HFFc6 (cell line): ENCODE results near the gene IARS2. TPM values are rescaled to one million over a fixed set of nuclear protein-coding genes. Genes with fewer than 3 reads are reported as not detected.

Source experiments
- DNase-seq: peaks from one replicate; pipeline ENCODE4 v3.0.0-alpha.2; 2018
- H3K27ac Mint-ChIP-seq: 2 replicates; pipeline ENCODE4 v1.8.0; 2020; ENCODE audit warnings: mild to moderate bottlenecking, mixed read lengths
- H3K27me3 Mint-ChIP-seq: 2 replicates; pipeline ENCODE4 v1.8.0; 2021; ENCODE audit warnings: mild to moderate bottlenecking, moderate library complexity, mixed read lengths; ENCODE audit not compliant: insufficient read depth
- H3K36me3 Mint-ChIP-seq: 2 replicates; pipeline ENCODE4 v1.8.0; 2021; ENCODE audit warnings: low read depth, mixed read lengths
- H3K4me1 Mint-ChIP-seq: 2 replicates; pipeline ENCODE4 v1.8.0; 2020; ENCODE audit warnings: low read depth, mixed read lengths
- H3K4me3 Mint-ChIP-seq: 2 replicates; pipeline ENCODE4 v1.8.0; 2020; ENCODE audit warnings: mild to moderate bottlenecking, moderate library complexity, mixed read lengths
- H3K9me3 Mint-ChIP-seq: 2 replicates; pipeline ENCODE4 v1.8.0; 2020; ENCODE audit warnings: mild to moderate bottlenecking, mixed read lengths
- total RNA-seq, 6 experiments: library from RNA; stranded (reverse); fragmentation: NEBNext Ultra II Directional; extraction: Animal tissue kit (Norgen Biotek cat#: 25700); gene quantifications; 2 replicates in 1 of 6; 3 replicates in 5 of 6; pipeline ENCODE4 v1.2.3, GENCODE V29; 2021
- TF ChIP-seq, protein P1 (sequence below): fragments of 200-600 bp; sonication (generic); IDR thresholded peaks from 2 replicates; pipeline ENCODE4 v1.5.0; 2021; ENCODE audit warnings: antibody characterized with exemption, mild to moderate bottlenecking

IARS2 gene
- total RNA-seq, 6 experiments from 2014 or later, result 81.6 to 95.2 (median 90.5) TPM

DNA sequence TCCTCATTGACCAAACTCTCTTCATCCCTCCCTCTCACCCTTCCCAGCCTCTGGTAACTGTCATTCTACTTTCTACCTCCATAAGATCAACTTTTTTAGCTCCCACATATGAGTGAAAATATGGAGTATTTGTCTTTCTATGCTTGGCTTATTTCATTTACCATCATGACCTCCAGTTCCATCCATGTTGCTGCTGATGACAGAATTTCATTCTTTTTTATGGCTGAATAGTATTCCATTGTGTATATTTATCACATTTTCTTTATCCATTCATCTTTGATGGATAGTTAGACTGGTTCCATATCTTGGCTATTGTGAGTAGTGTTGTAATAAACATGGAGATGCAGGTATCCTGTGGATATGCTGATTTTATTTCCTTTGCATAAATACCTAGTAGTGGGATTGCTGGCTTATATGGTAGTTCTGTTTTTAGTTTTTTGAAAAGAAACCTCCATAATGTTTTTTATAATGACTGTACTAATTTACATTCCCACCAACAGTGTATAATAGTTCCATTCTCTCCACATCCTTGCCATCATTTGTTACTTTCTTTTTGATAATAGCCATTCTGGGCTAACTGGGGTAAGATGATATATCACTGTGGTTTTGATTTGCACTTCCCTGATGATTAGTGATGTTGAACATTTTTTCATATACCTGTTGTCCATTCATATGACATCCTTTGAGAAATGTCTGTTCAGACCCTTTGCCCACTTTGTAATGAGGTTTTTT, 35.7 kb downstream of the IARS2 start:
- H3K27ac Mint-ChIP-seq, result no peak overlapping the region
- TF ChIP-seq, protein P1, sequence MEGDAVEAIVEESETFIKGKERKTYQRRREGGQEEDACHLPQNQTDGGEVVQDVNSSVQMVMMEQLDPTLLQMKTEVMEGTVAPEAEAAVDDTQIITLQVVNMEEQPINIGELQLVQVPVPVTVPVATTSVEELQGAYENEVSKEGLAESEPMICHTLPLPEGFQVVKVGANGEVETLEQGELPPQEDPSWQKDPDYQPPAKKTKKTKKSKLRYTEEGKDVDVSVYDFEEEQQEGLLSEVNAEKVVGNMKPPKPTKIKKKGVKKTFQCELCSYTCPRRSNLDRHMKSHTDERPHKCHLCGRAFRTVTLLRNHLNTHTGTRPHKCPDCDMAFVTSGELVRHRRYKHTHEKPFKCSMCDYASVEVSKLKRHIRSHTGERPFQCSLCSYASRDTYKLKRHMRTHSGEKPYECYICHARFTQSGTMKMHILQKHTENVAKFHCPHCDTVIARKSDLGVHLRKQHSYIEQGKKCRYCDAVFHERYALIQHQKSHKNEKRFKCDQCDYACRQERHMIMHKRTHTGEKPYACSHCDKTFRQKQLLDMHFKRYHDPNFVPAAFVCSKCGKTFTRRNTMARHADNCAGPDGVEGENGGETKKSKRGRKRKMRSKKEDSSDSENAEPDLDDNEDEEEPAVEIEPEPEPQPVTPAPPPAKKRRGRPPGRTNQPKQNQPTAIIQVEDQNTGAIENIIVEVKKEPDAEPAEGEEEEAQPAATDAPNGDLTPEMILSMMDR, result no peak
- peaks cover 33% of the 10 kb centered on the region for H3K36me3 Mint-ChIP-seq
- DNase-seq, result no peak
- no peaks in the 10 kb centered on the region; the same call in 1 of the 2 replicates for H3K27me3 Mint-ChIP-seq
- no peak overlapping the region for H3K4me3 Mint-ChIP-seq
- H3K4me1 Mint-ChIP-seq, result peaks cover 4% of the 10 kb centered on the region
- H3K9me3 Mint-ChIP-seq, result no peaks in the 10 kb centered on the region

DNA sequence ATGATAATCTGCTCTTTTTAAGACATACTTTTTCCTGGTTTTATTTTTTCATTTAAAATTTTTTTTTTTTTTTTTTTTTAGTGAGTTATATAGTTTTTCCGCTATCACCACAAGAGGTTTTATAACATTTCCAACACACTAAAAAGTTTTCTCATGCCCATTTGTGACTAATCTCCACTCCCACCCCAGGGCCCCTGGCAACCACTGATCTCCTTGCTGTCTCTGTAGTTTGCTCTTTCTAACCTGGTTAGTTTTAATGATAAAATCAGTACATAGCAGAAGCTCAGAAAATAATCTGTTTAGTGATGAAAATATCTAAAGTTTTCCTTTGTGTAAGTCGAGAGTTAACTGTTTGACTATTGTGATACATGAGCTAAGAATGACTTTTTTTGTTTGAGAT, 41.8 kb downstream of the IARS2 start:
- Mint-ChIP-seq H3K36me3 (peaks cover 35% of the 10 kb centered on the region), H3K4me3 (no peak overlapping the region), H3K4me1 (no peaks in the 10 kb centered on the region), H3K27me3 (0 out of 2 replicates have a peak, but pooled peaks cover 2% of the 10 kb centered on the region), H3K27ac (peak overlapping the region; percentile 34; the same call in 1 of the 2 replicates), H3K9me3 (no peaks in the 10 kb centered on the region)
- no peak for DNase-seq
- TF ChIP-seq, protein P1, result no peak

DNA sequence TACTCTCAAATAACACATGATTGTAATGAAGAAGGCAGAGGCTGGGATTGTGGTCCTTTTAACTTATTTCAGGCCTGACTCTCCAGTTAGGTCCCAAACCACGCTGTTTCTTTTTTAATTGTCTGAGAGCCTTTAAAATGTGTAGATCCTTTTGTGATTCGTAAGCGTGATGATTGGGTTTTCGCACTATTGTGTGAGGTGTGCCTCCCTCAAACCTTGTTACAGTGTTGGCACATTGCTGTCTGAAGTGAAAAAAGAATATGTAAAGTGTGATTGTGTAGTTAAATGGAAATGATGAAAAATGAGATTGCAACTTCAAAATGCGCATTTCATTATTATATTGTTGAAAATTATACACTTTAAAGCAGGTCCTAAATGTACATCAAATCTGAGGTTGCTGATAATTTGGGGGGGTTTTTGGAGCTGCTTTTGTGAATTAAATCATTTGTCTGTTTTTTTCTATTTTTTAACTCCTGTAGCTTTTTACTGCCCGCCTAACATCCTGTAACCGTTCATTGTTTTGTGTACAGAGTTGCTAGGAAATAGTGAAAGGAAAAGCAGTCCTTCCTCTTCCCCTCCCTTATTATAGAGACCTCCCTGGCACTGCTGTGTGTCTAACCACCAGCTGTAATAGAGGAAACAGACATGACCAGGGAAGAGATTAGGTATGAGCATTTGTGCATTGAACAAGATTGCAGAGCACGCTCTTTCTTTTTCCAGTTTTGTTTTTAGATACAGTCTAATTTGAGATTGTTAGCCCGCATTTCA, 43.3 kb downstream of the IARS2 start:
- TF ChIP-seq, protein P1, result no peak
- Mint-ChIP-seq H3K9me3 (no peaks in the 10 kb centered on the region), H3K27me3 (0 out of 2 replicates have a peak, but pooled peaks cover 2% of the 10 kb centered on the region), H3K27ac (no peak overlapping the region), H3K4me3 (no peak overlapping the region), H3K36me3 (peaks cover 45% of the 10 kb centered on the region), H3K4me1 (no peaks in the 10 kb centered on the region)
- no peak for DNase-seq

DNA sequence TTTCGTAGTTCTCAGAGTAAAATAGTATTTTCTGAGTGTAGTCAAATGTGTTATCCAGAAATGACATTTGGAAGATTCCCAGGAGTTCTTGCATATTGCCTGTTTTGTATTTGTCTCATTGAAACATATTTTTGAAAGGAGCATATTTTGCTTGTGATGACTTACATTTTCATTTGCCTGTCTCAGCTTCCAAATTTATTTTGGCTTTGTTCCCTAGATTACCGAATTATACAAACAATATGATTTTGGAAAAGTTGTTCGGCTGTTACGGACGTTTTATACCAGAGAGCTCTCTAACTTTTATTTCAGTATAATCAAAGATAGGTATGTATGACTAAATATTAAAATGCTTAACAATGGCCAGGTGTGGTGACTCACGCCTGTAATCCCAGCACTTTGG, 46.0 kb downstream of the IARS2 start:
- H3K4me1 Mint-ChIP-seq, result no peaks in the 10 kb centered on the region
- TF ChIP-seq, protein P1, result no peak
- peaks cover 41% of the 10 kb centered on the region for H3K36me3 Mint-ChIP-seq
- H3K27ac Mint-ChIP-seq, result no peak overlapping the region
- no peaks in the 10 kb centered on the region for H3K9me3 Mint-ChIP-seq
- H3K27me3 Mint-ChIP-seq, result 0 out of 2 replicates have a peak, but pooled peaks cover 2% of the 10 kb centered on the region
- DNase-seq, result no peak
- H3K4me3 Mint-ChIP-seq, result no peak overlapping the region

DNA sequence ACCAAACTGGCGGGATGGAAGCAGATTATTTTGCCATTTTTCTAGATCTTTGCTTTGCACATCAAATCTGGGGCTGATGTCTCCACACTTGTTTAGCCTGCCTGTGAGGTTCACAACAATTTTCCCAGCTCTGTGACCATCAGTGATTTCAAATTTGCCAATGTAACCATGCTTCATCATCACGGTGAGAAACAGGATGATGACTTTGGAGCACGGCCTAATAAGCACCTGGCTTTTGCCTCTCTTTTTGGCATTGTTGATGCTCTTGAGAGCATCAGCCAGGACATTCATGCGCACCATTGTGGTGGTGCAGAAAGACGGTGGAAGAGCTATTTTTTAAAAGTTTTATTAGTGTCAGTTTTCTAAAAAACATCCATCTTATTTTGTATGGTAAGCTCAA, 50.1 kb downstream of the IARS2 start:
- TF ChIP-seq, protein P1, result no peak

More for the DNA sequence above, 50.1 kb downstream of the IARS2 start:
- no peaks in the 10 kb centered on the region for H3K9me3 Mint-ChIP-seq
- peaks cover 6% of the 10 kb centered on the region for H3K27me3 Mint-ChIP-seq
- no peak for DNase-seq
- H3K36me3 Mint-ChIP-seq, result peaks cover 38% of the 10 kb centered on the region
- H3K4me1 Mint-ChIP-seq, result no peaks in the 10 kb centered on the region
- H3K27ac Mint-ChIP-seq, result no peak overlapping the region
- H3K4me3 Mint-ChIP-seq, result no peak overlapping the region
